ENCODE results near the gene GIMAP5. TPM values are rescaled to one million over a fixed set of nuclear protein-coding genes. Genes with fewer than 3 reads are reported as not detected.

GIMAP5 gene
- 3.7 TPM for total RNA-seq

GRCh38 chr7:150737265-150738055, at the start of gene GIMAP5:
Gene GIMAP5 (plus strand): TSS chr7:150737418. CDS start chr7:150740885, 3,467 bp downstream.
- DNase-seq (ENCODE audit: low spot score): no peak
- ATAC-seq: peak; percentile 44

- DNase-seq (ENCODE audit: low spot score) (no peak), ATAC-seq (no peak)
These were observed 48.6 kb upstream of the GIMAP5 start for GRCh38 chr7:150688630-150689029.

DNA sequence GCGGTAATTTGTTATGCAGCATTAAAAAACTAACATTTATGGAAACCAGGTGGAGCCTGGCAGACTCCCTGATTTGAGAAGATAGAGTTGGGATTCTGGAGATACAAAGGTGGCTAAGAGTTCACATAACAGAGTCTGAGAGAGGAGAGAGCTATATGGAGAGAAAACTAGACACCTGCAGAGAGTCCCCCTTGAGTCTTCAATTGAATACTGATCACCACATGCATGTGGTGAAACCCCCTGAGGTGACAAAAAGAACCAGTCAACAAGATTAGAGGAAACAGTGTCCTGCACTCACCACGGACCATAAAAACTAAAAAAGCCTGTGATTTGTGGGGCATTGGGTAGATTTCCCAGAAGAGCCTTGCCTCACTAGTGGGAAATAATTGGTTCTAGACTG, 41.6 kb upstream of the GIMAP5 start:
- ATAC-seq: no peak
- DNase-seq (ENCODE audit: low spot score): no peak

DNA sequence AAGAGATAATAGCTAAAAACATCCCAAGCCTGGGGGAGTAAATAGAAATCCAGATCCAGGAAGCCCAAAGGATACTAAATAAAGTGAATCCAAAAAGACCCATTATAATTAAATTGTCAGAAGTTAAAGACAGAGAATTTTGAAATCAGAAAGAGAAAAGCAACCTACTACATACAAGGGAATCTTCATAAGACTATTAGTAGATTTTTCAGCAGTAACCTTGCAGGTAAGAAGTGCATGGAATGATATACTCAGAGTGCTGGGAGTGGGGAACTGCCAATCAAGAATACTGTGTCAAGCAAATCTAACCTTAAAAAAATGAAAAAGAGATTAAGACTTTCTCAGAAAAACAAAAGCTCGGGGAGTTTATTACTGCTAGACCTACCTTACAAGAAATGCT, 34.0 kb upstream of the GIMAP5 start:
- DNase-seq (ENCODE audit: low spot score) (no peak), ATAC-seq (no peak)

DNA sequence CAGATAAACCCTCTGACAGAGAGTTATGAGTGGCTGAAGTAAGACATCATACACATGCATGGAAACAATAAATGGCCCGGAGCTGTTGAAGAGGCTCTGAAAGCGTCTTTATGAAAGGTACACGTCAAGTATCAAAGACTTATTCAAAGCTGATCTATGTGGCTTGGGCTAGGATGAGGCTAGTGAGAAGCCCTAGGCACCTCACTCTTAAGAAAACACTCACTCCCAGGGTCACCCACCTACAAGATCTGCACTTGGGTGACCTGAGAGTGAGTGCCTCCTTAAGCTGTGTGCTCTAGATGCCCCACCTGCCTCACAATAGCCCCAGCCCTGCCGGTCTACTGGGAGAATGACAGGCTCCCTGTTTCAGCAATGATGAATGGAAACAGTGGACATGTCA, 21.9 kb upstream of the GIMAP5 start:
- no peak for ATAC-seq
- DNase-seq (ENCODE audit: low spot score): no peak

GRCh38 chr7:150715738-150716137, 21.5 kb upstream of the GIMAP5 start:
- DNase-seq (ENCODE audit: low spot score): no peak
- no peak for ATAC-seq

DNA sequence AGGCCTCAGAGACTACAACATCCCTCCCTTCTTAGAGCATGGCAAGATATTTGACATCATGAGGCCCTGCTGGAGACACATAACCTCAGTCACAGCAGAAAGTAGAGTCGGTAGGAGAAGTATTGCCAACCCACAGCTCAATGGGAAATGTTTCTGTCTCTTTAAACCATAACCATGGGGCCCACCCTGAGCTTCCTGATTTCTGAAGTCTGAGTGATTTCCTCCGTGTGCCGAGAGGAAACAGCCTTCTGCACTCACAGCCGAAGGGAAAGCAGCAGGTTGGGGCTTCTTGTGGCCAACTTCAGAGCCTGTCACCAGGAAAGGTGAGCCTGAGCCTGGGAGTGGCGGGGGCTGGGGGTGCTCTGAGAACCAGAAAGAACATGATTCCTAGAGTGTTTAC, 20.9 kb upstream of the GIMAP5 start, which contains the start of gene GIMAP1:
GIMAP1 (plus strand) TSS at position 246 of the 400 bp plus-strand sequence. CDS start 2,435 bp downstream, outside the sequence.
- peak; percentile 65 for ATAC-seq
- no peak for DNase-seq (ENCODE audit: low spot score)

GRCh38 chr7:150716939-150717338, 20.3 kb upstream of the GIMAP5 start:
- ATAC-seq (no peak), DNase-seq (ENCODE audit: low spot score) (no peak)

DNA sequence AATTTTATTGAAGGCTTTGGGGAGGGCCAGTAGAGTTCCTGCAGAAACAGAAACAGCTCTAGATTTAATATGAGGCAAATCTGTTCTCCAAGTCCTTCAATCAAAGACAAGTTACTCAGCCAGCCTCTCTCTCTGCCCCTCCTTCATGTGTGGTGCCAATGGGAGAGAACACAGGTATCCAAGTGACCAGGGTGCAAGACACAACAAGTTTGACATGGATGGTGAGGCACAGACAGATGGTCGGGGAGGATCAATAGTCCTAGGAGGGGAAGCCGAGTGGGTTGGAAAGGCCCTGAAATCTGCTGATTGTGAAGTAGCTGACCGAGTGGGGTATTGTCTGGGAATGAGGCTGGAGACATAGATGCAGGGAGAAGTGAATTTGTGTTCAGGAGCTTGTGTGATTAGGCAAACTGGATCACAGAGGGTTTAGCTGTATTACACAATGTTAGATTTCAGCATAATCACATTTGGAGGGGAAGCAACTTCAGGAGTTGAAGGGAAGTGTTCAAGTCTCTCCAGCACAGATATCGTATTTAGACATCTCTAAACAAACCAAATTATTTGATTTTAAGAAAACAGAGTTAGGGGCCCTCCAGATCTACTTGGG, 19.3 kb upstream of the GIMAP5 start:
- no peak for DNase-seq (ENCODE audit: low spot score)
- ATAC-seq: peak; percentile 54

DNA sequence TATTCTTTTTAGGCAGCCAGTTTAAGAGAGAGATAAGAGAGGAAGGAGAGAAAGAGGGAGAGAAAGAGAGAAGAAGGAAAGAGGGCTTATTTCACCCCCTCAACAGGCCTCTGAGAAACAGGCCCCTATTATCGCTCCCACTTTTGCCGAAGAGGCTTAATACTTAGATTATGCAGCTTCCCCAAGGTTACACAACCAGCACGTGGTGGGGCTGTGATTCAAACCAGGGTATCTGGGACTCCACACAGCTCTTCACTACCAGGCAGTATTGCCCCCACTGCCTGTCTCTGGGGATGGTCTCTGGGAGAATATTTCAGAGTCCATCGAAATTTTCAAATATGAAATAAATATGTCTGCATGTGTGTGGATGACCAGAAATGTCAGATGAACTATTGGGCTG, 17.8 kb upstream of the GIMAP5 start:
- ATAC-seq (no peak), DNase-seq (ENCODE audit: low spot score) (no peak)

DNA sequence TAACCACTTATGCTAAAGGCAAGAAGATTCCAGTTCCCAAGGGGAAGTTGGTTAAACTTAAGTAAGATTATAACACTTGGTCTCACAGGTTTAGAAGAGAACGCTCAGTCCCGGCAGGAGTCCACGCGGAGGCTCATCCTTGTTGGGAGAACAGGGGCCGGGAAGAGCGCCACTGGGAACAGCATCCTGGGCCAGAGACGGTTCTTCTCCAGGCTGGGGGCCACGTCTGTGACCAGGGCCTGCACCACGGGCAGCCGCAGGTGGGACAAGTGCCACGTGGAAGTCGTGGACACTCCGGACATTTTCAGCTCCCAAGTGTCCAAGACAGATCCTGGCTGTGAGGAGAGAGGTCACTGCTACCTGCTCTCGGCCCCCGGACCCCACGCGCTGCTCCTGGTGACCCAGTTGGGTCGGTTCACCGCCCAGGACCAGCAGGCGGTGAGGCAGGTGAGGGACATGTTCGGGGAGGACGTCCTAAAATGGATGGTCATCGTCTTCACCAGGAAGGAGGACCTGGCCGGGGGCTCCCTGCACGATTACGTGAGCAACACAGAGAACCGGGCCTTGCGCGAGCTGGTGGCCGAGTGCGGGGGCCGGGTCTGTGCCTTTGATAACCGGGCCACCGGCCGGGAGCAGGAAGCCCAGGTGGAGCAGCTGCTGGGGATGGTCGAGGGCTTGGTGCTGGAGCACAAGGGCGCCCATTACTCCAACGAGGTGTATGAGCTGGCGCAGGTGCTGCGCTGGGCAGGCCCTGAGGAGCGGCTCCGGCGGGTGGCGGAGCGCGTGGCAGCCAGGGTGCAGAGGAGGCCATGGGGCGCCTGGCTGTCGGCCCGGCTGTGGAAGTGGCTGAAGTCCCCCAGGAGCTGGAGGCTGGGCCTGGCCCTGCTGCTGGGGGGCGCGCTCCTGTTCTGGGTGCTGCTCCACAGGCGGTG, 17.0 kb upstream of the GIMAP5 start:
- no peak for ATAC-seq
- DNase-seq (ENCODE audit: low spot score): no peak

DNA sequence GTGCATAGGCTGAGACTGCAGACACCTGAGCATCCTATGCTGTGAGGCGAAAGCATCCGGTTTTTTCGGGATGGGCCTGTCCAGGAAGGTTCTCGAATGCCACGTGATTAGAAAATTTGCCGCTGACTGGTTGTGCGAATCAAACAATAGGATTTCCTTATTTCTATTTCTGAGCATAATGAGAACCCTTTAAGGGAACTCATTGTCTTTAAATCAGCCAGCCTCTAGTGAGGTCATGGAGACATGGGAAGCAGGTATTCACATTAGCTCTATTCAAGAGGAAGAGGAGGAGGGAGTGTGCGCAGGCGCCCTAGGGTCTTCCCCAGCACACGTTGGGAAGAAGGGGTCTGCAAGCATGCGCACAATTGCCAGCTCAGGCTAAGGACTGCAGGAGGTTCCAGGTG, 15.2 kb upstream of the GIMAP5 start:
- ATAC-seq: no peak

DNA sequence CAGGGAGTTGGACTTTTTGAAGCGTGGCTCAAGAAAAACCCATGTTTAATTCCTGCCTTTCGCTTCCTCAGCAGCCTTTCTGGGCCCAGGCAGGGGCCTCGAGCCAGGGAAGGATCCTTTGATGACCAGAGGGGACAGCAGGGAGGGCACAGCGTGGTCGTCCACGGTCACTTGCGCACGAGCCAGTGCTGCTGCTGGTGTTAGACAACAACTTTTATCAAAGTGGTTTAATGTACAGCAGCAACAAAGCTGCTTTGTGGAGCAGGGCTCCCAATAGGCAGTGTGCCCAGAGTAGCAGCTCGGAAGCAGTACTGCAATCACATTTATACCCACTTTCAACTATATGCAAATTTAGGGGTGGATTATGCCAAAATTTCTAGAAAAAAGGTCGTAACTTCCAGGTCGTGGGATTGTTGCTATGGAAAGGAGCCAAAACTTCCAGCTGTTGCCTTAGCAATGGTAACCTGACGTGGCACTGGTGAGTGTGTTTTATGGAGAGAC, 14.7 kb upstream of the GIMAP5 start:
- no peak for DNase-seq (ENCODE audit: low spot score)

More for the DNA sequence above, 15.2 kb upstream of the GIMAP5 start:
- DNase-seq (ENCODE audit: low spot score): no peak

GRCh38 chr7:150723467-150723866, 13.8 kb upstream of the GIMAP5 start:
- DNase-seq (ENCODE audit: low spot score) (no peak), ATAC-seq (peak; percentile 57)

More for the DNA sequence above, 14.7 kb upstream of the GIMAP5 start:
- ATAC-seq: no peak

DNA sequence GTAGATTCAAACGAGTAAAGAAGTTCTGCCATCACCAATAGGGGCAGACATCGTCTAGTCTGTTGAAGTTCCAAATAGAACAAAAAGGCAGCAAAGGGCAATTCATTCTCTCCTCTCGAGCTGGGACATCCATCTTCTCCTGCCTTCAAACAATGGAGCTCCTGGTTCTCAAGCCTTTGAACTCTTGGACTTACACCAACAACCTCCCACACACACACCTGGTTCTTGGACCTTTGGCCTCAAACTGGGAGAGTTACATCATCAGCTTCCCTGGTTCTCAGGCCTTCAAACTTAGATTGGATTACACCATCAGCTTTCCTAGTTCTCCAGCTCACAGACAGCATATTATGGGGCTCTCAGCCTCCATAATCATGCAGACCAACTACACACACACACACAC, 9.8 kb upstream of the GIMAP5 start:
- DNase-seq (ENCODE audit: low spot score) (peak; percentile 87), ATAC-seq (peak; percentile 92)

GRCh38 chr7:150728011-150728410, 9.2 kb upstream of the GIMAP5 start:
- DNase-seq (ENCODE audit: low spot score): no peak
- no peak for ATAC-seq

GRCh38 chr7:150728609-150729008, 8.6 kb upstream of the GIMAP5 start:
- ATAC-seq (no peak), DNase-seq (ENCODE audit: low spot score) (no peak)

- DNase-seq (ENCODE audit: low spot score) (no peak), ATAC-seq (no peak)
These were observed 5.3 kb upstream of the GIMAP5 start for GRCh38 chr7:150731916-150732315.

GRCh38 chr7:150732786-150733481, 4.3 kb upstream of the GIMAP5 start:
- DNase-seq (ENCODE audit: low spot score) (no peak), ATAC-seq (no peak)

GRCh38 chr7:150733482-150734095, 3.6 kb upstream of the GIMAP5 start:
- DNase-seq (ENCODE audit: low spot score): no peak
- ATAC-seq: no peak

All from left lobe of liver (tissue), 2 donors.